ENCODE data around the gene S100A5. TPM values are rescaled to one million over a fixed set of nuclear protein-coding genes. Genes with fewer than 3 reads are reported as not detected.

The S100A5 gene
- total RNA-seq, 1 experiment from 2014 or later = 6.0 TPM

- Histone ChIP-seq H2AFZ (ENCODE audit: low read depth, low read length, poor library complexity, severe bottlenecking) (no peak overlapping the region), H3K79me2 (ENCODE audit: insufficient read depth, low read length) (no peaks in the 10 kb centered on the region), H3K27ac (ENCODE audit: low read depth, low read length) (no peak overlapping the region), H4K20me1 (ENCODE audit: insufficient read depth) (no peaks in the 10 kb centered on the region), H3K9ac (ENCODE audit: low read length) (no peak overlapping the region), H3K4me3 (replicated peaks in 1 of 2; ENCODE audit: low read depth in 1 of 2, low read length in 2 of 2) (no peak overlapping the region), H3K4me2 (ENCODE audit: low read length) (0 out of 2 replicates have a peak overlapping the region, but pooled peaks have one; percentile 6), H3K9me3 (ENCODE audit: control insufficient read depth in 1 of 2, insufficient read depth in 1 of 2, low read depth in 1 of 2, low read length in 2 of 2) (no peaks in the 10 kb centered on the region), H3K27me3 (ENCODE audit: insufficient read depth, low read length) (no peaks in the 10 kb centered on the region), H3K4me1 (ENCODE audit: control insufficient read depth in 1 of 2, insufficient read depth in 2 of 2, low read length in 2 of 2) (peaks cover 4 to 24% of the 10 kb centered on the region in 2 experiments; a peak in 3 of 4 replicates), H3K36me3 (ENCODE audit: control insufficient read depth in 1 of 2, insufficient read depth in 2 of 2, low read length in 2 of 2) (no peaks in the 10 kb centered on the region), H3K9me2 (ENCODE audit: insufficient read depth) (no peaks in the 10 kb centered on the region)
- ChIA-PET RAD21 (ENCODE audit: low non-redundant PET in 1 of 2, low total read pairs in 2 of 2, uncharacterized antibody in 2 of 2, unreplicated experiment in 2 of 2) (no interaction called here), CTCF (interaction anchor here (1.1 to 2.2 kb wide), 2 partner anchors 10 to 26 kb away, joined by 3 to 8 read pairs; no protein-coding TSS in a partner anchor), POLR2A (interaction anchor here (1.0 to 1.1 kb wide), 2 partner anchors 12 to 49 kb away, joined by 3 to 4 read pairs; partner anchors contain the start of gene S100A13)
- ATAC-seq (no peak), DNase-seq (ENCODE audit: low read depth, low spot score) (no peak)
- intact Hi-C loops (cut with micrococcal nuclease) = no loop called here
- TF ChIP-seq TCF7L2 (IDR thresholded peaks at IDR 0.05; ENCODE audit: borderline replicate concordance, extremely low read depth, insufficient read depth, insufficient read length) (no peak), ZNF274 (IDR thresholded peaks at IDR 0.05; ENCODE audit: low read depth, low read length) (no peak), POLR2AphosphoS5 (IDR thresholded peaks at IDR 0.05; ENCODE audit: low read depth, low read length) (no peak), YY1 (IDR thresholded peaks at IDR 0.05; ENCODE audit: extremely low read depth, insufficient replicate concordance, low read depth, low read length) (no peak), EZH2phosphoT487 (IDR thresholded peaks at IDR 0.05; ENCODE audit: borderline replicate concordance) (no peak), SIN3A (IDR thresholded peaks at IDR 0.05; ENCODE audit: low read depth) (no peak), SP1 (IDR thresholded peaks at IDR 0.05; ENCODE audit: low read depth) (no peak), RAD21 (IDR thresholded peaks at IDR 0.05; ENCODE audit: low read depth) (no peak), ELF1 (IDR thresholded peaks at IDR 0.05; ENCODE audit: borderline replicate concordance, low read depth) (no peak), FOSL1 (IDR thresholded peaks at IDR 0.05; ENCODE audit: low read depth) (no peak), JUND (IDR thresholded peaks at IDR 0.05) (no peak), EGR1 (IDR thresholded peaks at IDR 0.05; ENCODE audit: low read depth) (no peak), POLR2A (IDR thresholded peaks at IDR 0.05; ENCODE audit: borderline replicate concordance, extremely low read depth, insufficient read depth, insufficient read length) (no peak), ZFX (IDR thresholded peaks at IDR 0.05) (no peak), ZBTB33 (IDR thresholded peaks at IDR 0.05; ENCODE audit: extremely low read depth, insufficient replicate concordance, low read length) (no peak), CEBPB (IDR thresholded peaks at IDR 0.05; ENCODE audit: low read depth) (no peak), ATF3 (IDR thresholded peaks at IDR 0.05) (no peak), CTCF (IDR thresholded peaks at IDR 0.05 in 2 of 3, conservative IDR thresholded peaks at IDR 0.05 in 1 of 3; ENCODE audit: borderline replicate concordance in 1 of 3, insufficient read depth in 1 of 3, low read depth in 2 of 3, low read length in 2 of 3) (no peak), SRF (IDR thresholded peaks at IDR 0.05; ENCODE audit: low read depth) (no peak), CBX3 (IDR thresholded peaks at IDR 0.05; ENCODE audit: low read depth) (no peak)
- no TSS peak for BruUV-seq (replicated peaks)
These were observed 37.8 kb upstream of the S100A5 start for GRCh38 chr1:153578490-153578889.
